NCI-H146 treated with DMSO at 0.1 percent for 48 hours (cell line): ENCODE data around the gene NCR2.

Experiments used
- DNase-seq: peaks from one replicate; lab custom pipeline; 2025; ENCODE audit not compliant: unreplicated experiment; lab: John Stamatoyannopoulos, UW

Gene NCR2

GRCh38 chr6:41327177-41327576 is 8.2 kb upstream of the NCR2 start:
- no peak for DNase-seq

GRCh38 chr6:41331401-41332150 is 3.8 kb upstream of the NCR2 start:
- DNase-seq: no peak

GRCh38 chr6:41332241-41332640 is 3.2 kb upstream of the NCR2 start:
- DNase-seq: no peak

GRCh38 chr6:41332842-41333736 is 2.3 kb upstream of the NCR2 start:
- DNase-seq: no peak

- DNase-seq: no peak
These were observed 847 bp upstream of the NCR2 start for GRCh38 chr6:41334482-41335040.

- peak; percentile 67 for DNase-seq
These were observed 535 bp downstream of the NCR2 start for GRCh38 chr6:41335943-41336342.

GRCh38 chr6:41336824-41337223 is 1.4 kb downstream of the NCR2 start:
- DNase-seq: peak; percentile 82

- no peak for DNase-seq
These were observed 2.3 kb downstream of the NCR2 start for GRCh38 chr6:41337709-41338108.

- DNase-seq: no peak
These were observed 3.3 kb downstream of the NCR2 start for GRCh38 chr6:41338659-41339058.

GRCh38 chr6:41341580-41341979 is 6.2 kb downstream of the NCR2 start:
- DNase-seq: no peak

- DNase-seq: no peak
These were observed 6.8 kb downstream of the NCR2 start for GRCh38 chr6:41342241-41342640.

- DNase-seq: no peak
These were observed 8.3 kb downstream of the NCR2 start for GRCh38 chr6:41343641-41344187.

GRCh38 chr6:41344876-41345275 is 9.5 kb downstream of the NCR2 start:
- DNase-seq: no peak

- no peak for DNase-seq
These were observed 10.5 kb downstream of the NCR2 start for GRCh38 chr6:41345901-41346300.

GRCh38 chr6:41346441-41346840 is 11.0 kb downstream of the NCR2 start:
- no peak for DNase-seq

- no peak for DNase-seq
These were observed 12.1 kb downstream of the NCR2 start for GRCh38 chr6:41347378-41348050.

- no peak for DNase-seq
These were observed 13.5 kb downstream of the NCR2 start for GRCh38 chr6:41348934-41349333.

GRCh38 chr6:41352396-41352795 is 17.0 kb downstream of the NCR2 start:
- DNase-seq: no peak

GRCh38 chr6:41352907-41353306 is 17.5 kb downstream of the NCR2 start:
- no peak for DNase-seq

GRCh38 chr6:41353333-41353732 is 17.9 kb downstream of the NCR2 start:
- DNase-seq: no peak

- DNase-seq: no peak
These were observed 20.5 kb downstream of the NCR2 start for GRCh38 chr6:41355952-41356351.
